GM12891 (cell line): ENCODE measurements around the gene TMED9.
A peak's percentile ranks its signal among the peaks of the same experiment; 100 is the strongest.

Source experiments
- POLR2A ChIP-seq: IDR thresholded peaks from 2 replicates; pipeline ENCODE4 v1.6.1; 2011; ENCODE audit warnings: low read depth, low read length, control low read depth
- POLR2AphosphoS5 ChIP-seq: IDR thresholded peaks from 2 replicates; pipeline ENCODE4 v1.6.1; 2011; ENCODE audit warnings: low read depth, low read length, control low read depth
- POU2F2 ChIP-seq: IDR thresholded peaks from 2 replicates; pipeline ENCODE4 v1.6.1; 2011; ENCODE audit warnings: low read depth, mild to moderate bottlenecking, control low read depth, low read length, moderate library complexity

- 0 out of 2 replicates have a peak, but pooled peaks have one; percentile 28 for TF ChIP-seq POLR2AphosphoS5
- no peak for TF ChIP-seq POLR2A
- TF ChIP-seq POU2F2, result no peak
These were observed 6.5 kb downstream of the TMED9 start for GRCh38 chr5:177598477-177598876.
